ENCODE data around the gene DAB2. TPM values are rescaled to one million over a fixed set of nuclear protein-coding genes. Genes with fewer than 3 reads are reported as not detected.

The DAB2 gene
- total RNA-seq, 1 donor from 2014 or later = 13.2 TPM

DNA sequence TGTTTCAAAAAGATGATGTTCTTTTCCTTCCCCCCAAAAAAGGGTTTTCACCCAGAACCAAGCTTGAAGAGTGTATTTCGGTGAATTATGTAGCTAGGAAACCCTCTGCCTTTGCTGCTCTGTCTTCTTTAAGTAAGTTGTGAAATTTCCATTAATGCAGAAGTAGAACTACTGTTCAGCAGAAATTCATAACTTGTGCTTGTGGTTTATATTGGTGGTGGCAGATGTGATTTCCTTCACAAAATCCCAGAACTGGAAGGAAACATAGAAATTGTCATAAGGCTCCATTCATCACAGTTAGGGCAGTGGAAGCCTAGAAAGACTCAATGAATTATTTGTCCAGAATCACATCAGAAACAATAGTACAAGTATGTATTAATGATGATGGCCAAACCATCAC is 42.1 kb upstream of the DAB2 start:
- DNase-seq (ENCODE audit: low read depth) = no peak
- H3K4me3 ChIP-seq (ENCODE audit: low read depth, low read length) = no peak overlapping the region
- TF ChIP-seq, protein P1, sequence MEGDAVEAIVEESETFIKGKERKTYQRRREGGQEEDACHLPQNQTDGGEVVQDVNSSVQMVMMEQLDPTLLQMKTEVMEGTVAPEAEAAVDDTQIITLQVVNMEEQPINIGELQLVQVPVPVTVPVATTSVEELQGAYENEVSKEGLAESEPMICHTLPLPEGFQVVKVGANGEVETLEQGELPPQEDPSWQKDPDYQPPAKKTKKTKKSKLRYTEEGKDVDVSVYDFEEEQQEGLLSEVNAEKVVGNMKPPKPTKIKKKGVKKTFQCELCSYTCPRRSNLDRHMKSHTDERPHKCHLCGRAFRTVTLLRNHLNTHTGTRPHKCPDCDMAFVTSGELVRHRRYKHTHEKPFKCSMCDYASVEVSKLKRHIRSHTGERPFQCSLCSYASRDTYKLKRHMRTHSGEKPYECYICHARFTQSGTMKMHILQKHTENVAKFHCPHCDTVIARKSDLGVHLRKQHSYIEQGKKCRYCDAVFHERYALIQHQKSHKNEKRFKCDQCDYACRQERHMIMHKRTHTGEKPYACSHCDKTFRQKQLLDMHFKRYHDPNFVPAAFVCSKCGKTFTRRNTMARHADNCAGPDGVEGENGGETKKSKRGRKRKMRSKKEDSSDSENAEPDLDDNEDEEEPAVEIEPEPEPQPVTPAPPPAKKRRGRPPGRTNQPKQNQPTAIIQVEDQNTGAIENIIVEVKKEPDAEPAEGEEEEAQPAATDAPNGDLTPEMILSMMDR (conservative IDR thresholded peaks at IDR 0.05; ENCODE audit: low read depth, low read length) = no peak

DNA sequence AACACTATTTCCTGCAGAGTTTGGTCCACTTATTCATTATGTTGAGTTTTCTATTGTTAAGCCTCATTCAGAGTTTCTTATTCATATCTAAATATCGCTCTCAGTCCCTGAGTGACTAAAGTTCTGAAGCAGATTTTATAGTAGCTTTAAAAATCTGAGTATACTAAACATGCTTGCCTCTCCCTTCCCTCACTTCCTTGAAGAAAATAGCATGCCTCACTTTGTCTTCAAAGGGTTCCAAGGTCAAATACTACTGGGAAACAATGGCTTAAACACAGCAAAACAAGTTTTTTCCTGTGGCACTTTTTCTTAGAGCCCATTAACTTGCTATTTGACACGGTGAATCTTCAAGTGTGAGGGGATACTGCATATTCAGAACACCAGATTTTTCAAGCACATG is 41.1 kb upstream of the DAB2 start:
- TF ChIP-seq, protein P1 (conservative IDR thresholded peaks at IDR 0.05; ENCODE audit: low read depth, low read length) = no peak
- no peak for DNase-seq (ENCODE audit: low read depth)

DNA sequence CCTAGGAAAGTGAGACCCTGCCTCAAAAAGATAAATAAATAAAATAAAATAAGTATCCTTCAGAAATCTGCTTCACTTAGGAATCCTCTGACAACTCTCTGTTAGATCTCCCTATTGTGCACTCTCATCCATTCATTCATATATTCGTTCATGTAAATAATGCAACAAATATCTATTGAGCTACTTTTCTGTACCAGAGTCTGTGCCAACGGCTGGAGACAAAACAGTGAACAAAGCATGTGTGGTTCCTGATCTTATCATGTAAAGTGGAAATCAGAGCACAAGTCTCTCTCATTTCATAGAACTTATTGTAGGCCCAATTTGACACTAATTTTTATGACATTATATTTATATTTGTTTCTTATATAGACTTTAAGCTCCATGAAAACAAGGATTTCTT is 40.3 kb upstream of the DAB2 start:
- TF ChIP-seq, protein P1 (conservative IDR thresholded peaks at IDR 0.05; ENCODE audit: low read depth, low read length) = no peak
- DNase-seq (ENCODE audit: low read depth) = no peak
- H3K4me3 ChIP-seq (ENCODE audit: low read depth, low read length) = no peak overlapping the region

More for the DNA sequence above, 41.1 kb upstream of the DAB2 start:
- H3K4me3 ChIP-seq (ENCODE audit: low read depth, low read length) = no peak overlapping the region

DNA sequence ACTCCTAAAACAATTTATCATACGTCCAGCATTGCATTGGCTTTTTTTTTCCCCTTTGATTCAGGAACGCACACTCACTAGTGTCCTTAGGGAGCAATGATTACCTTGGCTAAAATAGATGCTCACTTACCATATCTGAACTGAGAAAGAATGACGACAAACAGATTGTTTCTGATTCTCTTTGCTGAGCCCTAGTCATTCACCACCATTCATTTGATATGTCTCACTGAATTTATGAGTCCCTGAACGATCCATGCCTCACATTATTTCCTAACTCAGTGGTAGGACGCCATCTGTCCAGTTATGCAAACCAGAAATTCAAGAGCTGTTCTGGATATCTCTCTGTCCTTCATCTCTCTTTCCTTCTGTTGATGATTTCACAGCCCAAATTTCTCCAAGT is 39.3 kb upstream of the DAB2 start:
- no peak for DNase-seq (ENCODE audit: low read depth)
- no peak overlapping the region for H3K4me3 ChIP-seq (ENCODE audit: low read depth, low read length)
- TF ChIP-seq, protein P1 (conservative IDR thresholded peaks at IDR 0.05; ENCODE audit: low read depth, low read length) = no peak

DNA sequence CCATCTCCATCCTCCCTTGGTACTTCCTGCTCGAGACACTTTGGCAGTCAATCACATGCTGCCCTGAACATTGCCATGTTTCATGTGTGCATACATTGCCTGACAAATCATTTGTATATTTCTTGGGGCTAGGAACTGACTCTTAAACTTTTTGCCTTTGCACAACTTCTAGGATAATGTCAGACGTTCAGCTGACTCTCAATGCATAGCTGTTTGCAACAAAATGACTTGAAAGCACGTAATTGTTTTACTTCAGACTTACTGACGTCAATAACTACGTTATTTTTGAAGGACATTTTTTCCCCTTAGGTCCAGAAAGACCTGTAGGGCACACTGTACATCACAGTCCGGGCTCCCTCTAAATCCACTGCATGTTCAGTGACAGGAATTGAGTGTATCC is 37.4 kb upstream of the DAB2 start:
- H3K4me3 ChIP-seq (ENCODE audit: low read depth, low read length) = no peak overlapping the region
- TF ChIP-seq, protein P1 (conservative IDR thresholded peaks at IDR 0.05; ENCODE audit: low read depth, low read length) = no peak
- no peak for DNase-seq (ENCODE audit: low read depth)

DNA sequence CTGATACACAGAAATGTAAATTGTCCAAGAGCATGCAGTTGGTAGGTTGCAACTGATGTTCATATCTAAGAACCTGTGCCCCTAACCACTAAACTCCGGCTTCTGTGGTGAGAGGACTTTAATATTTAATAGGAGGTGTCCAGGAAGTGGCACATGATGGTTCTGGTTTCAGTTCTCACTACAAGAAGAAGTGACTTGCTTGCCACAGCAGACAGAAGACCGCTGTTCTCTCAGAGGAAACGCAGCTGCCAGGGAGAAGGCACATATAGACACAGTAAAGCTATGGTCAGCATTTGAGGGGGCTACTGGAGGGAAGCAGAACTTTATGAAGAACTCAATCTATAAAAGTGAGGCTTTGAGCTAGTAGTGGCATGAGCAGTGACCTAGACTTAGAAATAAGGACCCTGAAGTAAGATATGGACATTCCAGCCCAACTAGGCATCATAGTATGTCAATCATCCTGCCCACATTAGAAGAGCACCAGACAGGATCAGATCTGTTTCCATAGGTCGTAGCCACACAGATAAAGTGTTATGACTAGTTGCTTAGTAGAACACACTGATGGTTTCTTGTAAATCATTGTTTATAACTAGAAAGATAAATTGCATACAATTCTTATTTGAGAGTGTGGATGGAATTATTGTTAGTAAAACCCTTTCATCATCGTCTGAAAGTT is 36.4 kb upstream of the DAB2 start:
- DNase-seq (ENCODE audit: low read depth) = no peak
- TF ChIP-seq, protein P1 (conservative IDR thresholded peaks at IDR 0.05; ENCODE audit: low read depth, low read length) = no peak
- no peak overlapping the region for H3K4me3 ChIP-seq (ENCODE audit: low read depth, low read length)

DNA sequence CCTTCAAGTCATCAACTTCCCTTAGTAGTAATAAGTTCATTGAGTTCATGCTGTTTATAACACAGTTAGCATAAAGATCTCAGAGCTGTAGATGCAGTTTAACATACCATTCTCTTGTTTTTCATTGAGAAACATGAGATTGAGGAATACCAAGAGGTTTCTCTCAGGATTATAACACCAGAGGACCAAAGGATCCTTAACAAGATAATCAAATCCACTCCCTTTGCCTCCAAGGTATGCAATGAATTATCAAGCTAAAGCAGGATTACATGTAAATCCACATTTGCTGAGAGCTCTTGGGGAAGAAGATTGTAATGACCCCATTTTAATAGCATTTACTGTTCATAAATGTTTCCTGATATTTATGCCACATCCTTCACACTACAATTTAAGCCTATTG is 35.1 kb upstream of the DAB2 start:
- H3K4me3 ChIP-seq (ENCODE audit: low read depth, low read length) = no peak overlapping the region
- TF ChIP-seq, protein P1 (conservative IDR thresholded peaks at IDR 0.05; ENCODE audit: low read depth, low read length) = no peak
- no peak for DNase-seq (ENCODE audit: low read depth)
